K562 (cell line): ENCODE data around the gene HAL. TPM values are rescaled to one million over a fixed set of nuclear protein-coding genes. Genes with fewer than 3 reads are reported as not detected.

Experiments used
- BCL6 ChIP-seq: fragments of 250-450 bp; sonication (Bioruptor Pico); IDR thresholded peaks from 2 replicates; pipeline ENCODE4 v1.4.0; 2020
- CHCHD3 ChIP-seq: fragments of 250-450 bp; sonication (Bioruptor Pico); IDR thresholded peaks from 2 replicates; pipeline ENCODE4 v2.1.2; 2022; ENCODE audit warnings: mild to moderate bottlenecking
- CLOCK ChIP-seq: fragments of 250-450 bp; sonication (Bioruptor Pico); IDR thresholded peaks from 2 replicates; pipeline ENCODE4 v1.4.0; 2020; ENCODE audit warnings: mild to moderate bottlenecking, moderate library complexity, borderline replicate concordance
- ELK1 ChIP-seq: sonication (generic); formaldehyde crosslinking; IDR thresholded peaks from 2 replicates; pipeline ENCODE4 v1.8.1; 2022; ENCODE audit warnings: missing genetic modification reagents
- KDM2B ChIP-seq: fragments of 250-450 bp; sonication (Bioruptor Pico); IDR thresholded peaks from 2 replicates; pipeline ENCODE4 v1.8.0; 2021; ENCODE audit warnings: mild to moderate bottlenecking, moderate library complexity
- NCOA6 ChIP-seq: fragments of 450-650 bp; IDR thresholded peaks from 2 replicates; pipeline ENCODE4 v1.6.1; 2017; ENCODE audit warnings: mild to moderate bottlenecking
- NFIC ChIP-seq: fragments of 450-650 bp; IDR thresholded peaks from 2 replicates; pipeline ENCODE4 v1.6.1; 2017; ENCODE audit warnings: mild to moderate bottlenecking, inconsistent platforms
- ZNF318 ChIP-seq, 2 experiments: fragments of 450-650 bp; IDR thresholded peaks; 2 replicates each; pipeline ENCODE4 v1.6.1; 2016; ENCODE audit warnings: mild to moderate bottlenecking in 2 of 2, borderline replicate concordance in 1 of 2, low read depth in 1 of 2, moderate library complexity in 1 of 2
- ZNF436 ChIP-seq: fragments of 250-450, 450-650 bp; sonication (Bioruptor Pico); formaldehyde crosslinking; IDR thresholded peaks from 2 replicates; pipeline ENCODE4 v1.7.0; 2020; ENCODE audit warnings: mild to moderate bottlenecking
- ZNF584 ChIP-seq: fragments of 200-800 bp; sonication (Bioruptor generic); IDR thresholded peaks from 2 replicates; pipeline ENCODE4 v1.6.1; 2016; ENCODE audit warnings: low read depth, mild to moderate bottlenecking, missing genetic modification characterization, missing compliant biosample characterization
- polyA plus RNA-seq, 8 experiments: library from polyadenylated mRNA; depleted of rRNA in 4 of 8; stranded (reverse) in 5 of 8; unstranded in 3 of 8; fragments of >200 nt; fragmentation: Nextera tagmentation in 2 of 8; fragmentation: Illumina TruSeq in 1 of 8; extraction: Ambion mirVana in 2 of 8; extraction: Trizol in 1 of 8; gene quantifications; 2 replicates each; pipeline versions ENCODE4 v1.2.1 to v1.2.3, GENCODE V29; 2011 to 2014; ENCODE audit warnings: inconsistent platforms in 1 of 8, missing spikeins in 1 of 8
- total RNA-seq, 7 experiments: library from RNA; depleted of rRNA in 6 of 7; stranded (reverse); fragments of >200 nt in 6 of 7; fragmentation: Illumina TruSeq in 2 of 7; extraction: Trizol in 2 of 7; gene quantifications; 2 replicates each; pipeline versions ENCODE4 v1.2.1 to v1.2.3, GENCODE V29; 2011 to 2021; ENCODE audit warnings: low replicate concordance in 1 of 7
- TF ChIP-seq, protein P1 (sequence below): fragments of 450-650 bp; formaldehyde crosslinking; IDR thresholded peaks from 2 replicates; pipeline ENCODE4 v1.4.0; 2022; ENCODE audit warnings: missing genetic modification characterization
- TF ChIP-seq, protein P2 (sequence below): fragments of 250-450 bp; sonication (Bioruptor Pico); IDR thresholded peaks from 2 replicates; pipeline ENCODE4 v1.8.0; 2021; ENCODE audit warnings: borderline replicate concordance, mild to moderate bottlenecking, moderate library complexity; ENCODE audit not compliant: poor library complexity, severe bottlenecking

Gene HAL
- total and polyA plus RNA-seq, 9 of the 15 experiments (the other 6 are each of a cell fraction or from before 2014, with no cell fraction given) = 0.03 to 0.36 (median 0.20) TPM; not detected in 4

DNA sequence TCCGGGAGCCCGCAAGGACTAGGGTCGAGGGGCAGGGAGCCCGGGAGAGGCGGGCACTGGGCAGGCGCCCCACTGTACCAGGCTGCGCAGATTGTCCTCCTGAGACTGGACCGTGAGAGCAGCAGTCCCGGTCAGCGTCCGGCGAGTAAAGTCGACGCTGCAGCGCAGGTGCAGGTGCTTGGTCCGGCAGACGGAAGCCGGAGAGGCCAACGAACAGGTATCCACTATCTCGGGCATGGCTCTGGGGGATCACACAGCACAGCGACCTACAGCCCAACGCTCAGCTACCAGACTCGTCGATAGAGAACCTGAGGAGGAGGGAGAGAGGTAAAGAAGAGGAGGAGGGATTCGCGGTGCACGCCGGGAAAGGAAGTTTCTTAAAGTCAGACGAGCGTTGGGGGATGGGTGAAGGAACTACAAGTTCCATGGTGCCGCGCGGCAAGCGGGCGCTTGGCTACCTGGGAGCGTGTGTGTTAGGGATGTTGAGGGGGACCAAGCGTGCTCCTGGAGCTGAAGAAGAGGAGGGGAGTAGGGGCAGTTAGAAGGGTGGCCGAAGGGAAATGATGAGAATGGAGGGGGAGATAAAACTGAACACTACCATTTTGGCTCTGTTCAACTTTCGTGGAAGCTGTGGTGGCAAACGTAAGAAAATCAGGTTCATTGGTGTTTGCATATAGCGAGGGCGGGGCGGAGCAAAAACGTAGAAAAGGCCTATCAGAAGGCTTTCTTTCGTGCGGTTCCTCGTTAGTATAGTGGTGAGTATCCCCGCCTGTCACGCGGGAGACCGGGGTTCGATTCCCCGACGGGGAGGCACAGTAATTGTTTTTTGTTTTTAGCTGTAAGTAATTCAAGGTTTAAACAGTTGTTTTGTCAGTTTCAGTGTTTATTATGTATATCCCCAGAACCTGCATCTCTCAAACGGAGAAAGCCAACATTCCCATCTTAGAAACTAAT, 39.4 kb upstream of the HAL start, which contains the start of gene LTA4H (continued):
- TF ChIP-seq ZNF436 (CRISPR knock-in tag) (no peak), NCOA6 (no peak), ZNF584 (CRISPR knock-in tag) (peak; percentile 87; the same call in 1 of the 2 replicates), NFIC (peak; percentile 76), ELK1 (CRISPR knock-in tag) (no peak), BCL6 (no peak), CHCHD3 (CRISPR knock-in tag) (no peak), ZNF318 (IDR thresholded peaks at IDR 0.05; ENCODE audit: borderline replicate concordance in 1 of 2, low read depth in 1 of 2) (no peak), KDM2B (CRISPR knock-in tag) (no peak), CLOCK (CRISPR knock-in tag) (no peak)
- TF ChIP-seq, protein P1, sequence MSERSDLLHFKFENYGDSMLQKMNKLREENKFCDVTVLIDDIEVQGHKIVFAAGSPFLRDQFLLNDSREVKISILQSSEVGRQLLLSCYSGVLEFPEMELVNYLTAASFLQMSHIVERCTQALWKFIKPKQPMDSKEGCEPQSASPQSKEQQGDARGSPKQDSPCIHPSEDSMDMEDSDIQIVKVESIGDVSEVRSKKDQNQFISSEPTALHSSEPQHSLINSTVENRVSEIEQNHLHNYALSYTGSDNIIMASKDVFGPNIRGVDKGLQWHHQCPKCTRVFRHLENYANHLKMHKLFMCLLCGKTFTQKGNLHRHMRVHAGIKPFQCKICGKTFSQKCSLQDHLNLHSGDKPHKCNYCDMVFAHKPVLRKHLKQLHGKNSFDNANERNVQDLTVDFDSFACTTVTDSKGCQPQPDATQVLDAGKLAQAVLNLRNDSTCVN (CRISPR knock-in tag) = 0 out of 2 replicates have a peak, but pooled peaks have one; percentile 70
- TF ChIP-seq, protein P2, sequence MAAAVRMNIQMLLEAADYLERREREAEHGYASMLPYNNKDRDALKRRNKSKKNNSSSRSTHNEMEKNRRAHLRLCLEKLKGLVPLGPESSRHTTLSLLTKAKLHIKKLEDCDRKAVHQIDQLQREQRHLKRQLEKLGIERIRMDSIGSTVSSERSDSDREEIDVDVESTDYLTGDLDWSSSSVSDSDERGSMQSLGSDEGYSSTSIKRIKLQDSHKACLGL (CRISPR knock-in tag) = no peak
